Suppressor macrophage treated with lipopolysaccharide for 1 hour (primary cell): Measurements from ENCODE around the gene RSF1.
A peak's percentile ranks its signal among the peaks of the same experiment; 100 is the strongest.
"Not testable (repeated sequence)": the region's sequence is repeated elsewhere in the genome, so short reads cannot be mapped to it uniquely, and the experiment has no call there.

Experiments
- DNase-seq, 3 donors: peaks; one replicate each; pipeline ENCODE4 v3.0.0-alpha.2; 2020 to 2022

The RSF1 gene

DNA sequence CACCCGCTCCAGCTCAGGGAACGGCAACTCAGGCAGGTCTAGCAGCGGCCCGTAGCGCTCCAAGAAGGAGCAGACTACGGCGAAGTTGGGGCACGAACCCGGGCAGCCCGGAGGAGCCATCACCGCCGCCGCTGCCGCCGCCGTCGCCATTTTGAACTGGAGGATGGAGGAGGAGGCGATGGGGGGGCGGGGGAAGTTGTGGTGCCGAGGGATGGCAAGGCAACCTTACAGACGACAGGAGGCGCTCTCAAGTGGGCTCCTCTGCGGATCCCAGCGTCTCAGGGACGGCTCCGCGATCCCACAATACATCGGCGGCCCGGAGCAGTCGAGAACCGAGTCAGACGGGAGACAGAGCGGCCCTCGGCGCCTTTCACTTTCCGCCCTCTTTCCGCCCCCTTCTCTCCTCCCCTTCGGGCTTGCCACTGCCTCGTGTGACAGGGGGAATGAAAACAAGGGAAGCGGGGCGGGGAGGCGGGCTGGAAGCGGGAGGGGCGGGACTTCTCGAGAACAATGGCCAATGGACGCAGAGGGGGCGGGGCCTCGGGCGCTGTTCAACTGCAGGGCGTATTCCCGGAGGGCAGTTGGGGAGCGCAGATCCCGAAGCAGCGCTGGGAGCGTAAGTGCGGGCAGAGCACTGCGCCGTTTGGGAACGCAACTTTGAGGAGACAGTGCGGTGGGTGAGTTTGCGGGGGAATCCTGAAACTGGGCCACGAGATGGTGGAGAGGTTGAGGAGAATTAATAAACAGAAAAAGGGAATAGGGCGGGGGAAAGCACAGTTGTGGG lies at the start of gene RSF1, which contains the start of gene AAMDC:
Gene RSF1 (minus strand): TSS at position 158 of the 784 bp plus-strand sequence. CDS start 8 bp downstream, at position 150.
Gene AAMDC (plus strand): TSS at position 580 of the 784 bp plus-strand sequence. CDS start 21,353 bp downstream, outside the sequence.
- DNase-seq = peak; percentile 98 to 99 (median 99)

DNA sequence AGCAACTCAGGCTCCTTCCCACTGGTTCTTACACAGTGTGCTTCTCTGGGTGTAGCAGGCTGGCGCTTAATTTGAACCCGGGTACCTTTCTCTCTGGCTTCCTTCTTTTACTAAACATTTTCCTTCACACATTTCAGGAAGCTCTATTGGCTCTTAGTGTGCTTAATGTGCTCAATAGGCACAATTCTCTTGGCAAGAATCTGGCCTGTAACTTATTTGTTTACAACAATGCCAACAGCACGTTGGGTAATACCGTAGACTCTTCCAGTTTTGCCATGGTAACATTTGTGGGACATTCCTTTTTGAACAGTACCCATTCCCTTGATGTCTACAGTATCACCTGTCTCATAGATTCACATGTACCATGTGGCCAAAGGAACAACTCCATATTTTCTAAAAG lies 48.2 kb upstream of the RSF1 start:
- no peak for DNase-seq

GRCh38 chr11:77866336-77866735 lies 45.8 kb upstream of the RSF1 start:
- no peak for DNase-seq

DNA sequence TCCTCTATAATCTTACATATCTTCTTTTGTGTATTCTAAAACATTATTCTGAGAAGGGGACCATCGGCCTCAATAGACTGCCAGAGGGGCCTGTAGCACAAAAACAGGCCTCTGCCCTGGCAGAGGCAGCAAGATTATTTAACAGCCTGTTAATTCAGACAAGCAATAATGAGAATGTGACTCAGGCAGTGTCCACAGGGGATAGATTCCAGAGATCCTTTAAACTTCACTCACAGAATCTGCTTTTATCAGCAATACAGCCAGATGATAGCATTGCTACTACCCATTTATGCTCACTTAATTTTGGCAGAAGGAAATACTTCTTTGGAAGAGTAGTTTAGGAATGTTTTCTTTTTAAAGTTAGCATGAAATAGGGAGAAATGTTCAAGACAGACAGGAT lies 45.3 kb upstream of the RSF1 start:
- no peak for DNase-seq

- DNase-seq = not testable (repeated sequence)
These were observed 40.9 kb upstream of the RSF1 start for GRCh38 chr11:77861444-77861843.

DNA sequence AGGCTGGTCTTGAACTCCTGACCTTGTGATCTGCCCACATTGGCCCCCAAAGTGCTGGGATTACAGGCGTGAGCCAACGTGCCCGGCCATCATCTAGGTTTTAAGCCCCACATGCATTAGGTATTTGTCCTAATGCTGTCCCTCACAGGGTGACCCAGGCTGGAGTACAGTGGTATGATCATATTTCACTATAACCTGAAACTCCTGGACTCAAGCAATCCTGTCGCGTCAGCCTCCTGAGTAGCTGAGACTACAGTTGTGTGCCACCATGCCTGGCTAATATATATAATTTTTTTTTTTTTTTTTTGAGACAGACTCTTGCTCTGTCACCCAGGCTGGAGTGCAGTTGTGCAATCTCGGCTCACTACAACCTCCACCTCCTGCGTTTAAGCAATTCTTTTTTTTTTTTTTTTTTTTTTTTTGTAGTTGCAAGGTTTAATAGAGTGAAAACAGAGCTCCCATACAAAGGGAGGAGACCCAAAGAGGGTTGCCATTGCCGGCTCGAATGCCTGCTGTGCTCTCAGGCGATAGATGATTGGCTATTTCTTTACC lies 37.5 kb upstream of the RSF1 start:
- DNase-seq = not testable (repeated sequence)

- DNase-seq = no peak
These were observed 34.3 kb upstream of the RSF1 start for GRCh38 chr11:77854838-77855237.

DNA sequence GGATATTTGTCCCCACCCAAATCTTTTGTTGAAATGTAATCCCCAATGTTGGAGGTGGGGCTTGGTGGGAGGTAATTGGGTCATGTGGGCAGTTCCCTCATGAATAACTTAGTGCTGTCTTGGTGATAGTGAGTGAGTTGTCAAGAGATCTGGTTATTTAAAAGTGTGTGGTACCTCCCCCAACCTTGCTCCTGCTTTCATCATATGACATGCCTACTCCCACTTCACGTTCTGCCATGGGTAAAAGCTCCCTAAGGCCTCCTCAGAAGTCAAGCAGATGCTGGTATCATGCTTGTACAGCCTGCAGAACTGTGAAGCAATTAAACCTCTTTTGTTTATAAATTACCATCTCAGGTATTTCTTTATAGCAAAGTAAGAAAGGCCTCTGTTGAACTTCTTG lies 31.0 kb upstream of the RSF1 start:
- no peak for DNase-seq

DNA sequence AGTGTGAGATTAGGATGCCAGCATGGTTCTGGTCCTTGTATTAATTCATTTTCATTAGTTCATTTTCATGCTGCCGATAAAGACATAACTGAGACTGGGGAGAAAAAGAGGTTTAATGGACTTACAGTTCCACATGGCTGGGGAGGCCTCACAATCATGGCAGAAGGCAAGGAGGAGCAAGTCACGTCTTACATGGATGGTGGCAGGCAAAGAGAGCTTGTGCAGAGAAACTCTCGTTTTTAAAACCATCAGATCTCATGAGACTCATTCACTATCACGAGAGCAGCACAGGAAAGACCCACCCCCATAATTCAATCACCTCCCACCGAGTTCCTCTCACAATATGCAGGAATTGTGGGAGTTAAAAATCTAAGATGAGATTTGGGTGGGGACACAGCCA lies 23.2 kb upstream of the RSF1 start:
- not testable (repeated sequence) for DNase-seq

DNA sequence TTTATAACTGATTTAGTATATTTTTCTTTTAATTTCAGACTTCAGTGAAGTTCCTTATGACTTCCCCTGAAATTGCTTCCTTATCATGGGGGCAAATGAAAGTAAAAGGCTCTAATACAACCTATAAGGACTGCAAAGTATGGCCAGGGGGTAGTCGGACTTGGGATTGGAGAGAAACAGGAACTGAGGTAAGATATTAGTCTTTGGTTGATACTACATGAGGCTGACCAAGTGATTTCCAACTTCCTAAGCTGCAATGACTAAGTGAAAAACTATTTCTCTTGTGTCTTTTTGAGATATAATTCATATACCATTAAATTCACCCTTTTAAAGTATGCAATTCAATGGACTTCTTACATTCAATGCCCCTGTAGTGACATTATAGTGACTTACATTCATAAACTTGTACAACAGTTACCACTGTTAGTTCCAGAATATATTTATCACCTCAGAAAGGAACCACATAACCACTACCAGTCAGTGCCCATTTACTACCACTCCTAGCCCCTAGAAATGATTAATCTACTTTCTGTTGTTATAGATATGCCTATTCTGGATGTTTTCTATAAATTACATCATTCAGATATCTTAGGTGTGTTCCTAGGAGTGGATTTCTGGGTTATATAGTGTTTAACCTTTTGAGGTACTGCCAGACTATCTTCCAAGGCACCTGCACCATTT lies 22.1 kb upstream of the RSF1 start:
- DNase-seq = peak; percentile 22 to 41 (median 34)

DNA sequence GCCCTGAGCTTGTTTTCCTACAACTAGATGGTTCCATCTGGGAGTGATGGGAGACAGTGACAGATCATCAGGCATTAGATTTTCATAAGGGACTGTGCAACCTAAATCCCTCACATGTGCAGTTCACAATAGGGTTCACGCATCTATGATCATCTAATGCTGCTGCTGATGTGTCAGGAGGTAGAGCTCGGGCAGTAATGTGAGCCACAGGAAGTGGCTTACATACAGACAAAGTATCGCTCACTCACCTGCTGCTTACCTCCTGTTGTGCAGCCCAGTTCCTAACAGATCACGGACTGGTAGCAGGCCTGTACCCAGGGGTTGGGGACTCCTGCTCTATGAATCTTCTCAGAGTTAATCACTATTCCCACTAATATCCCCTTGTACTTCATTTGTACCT lies 12.8 kb upstream of the RSF1 start:
- no peak for DNase-seq

- no peak for DNase-seq
These were observed 8.4 kb upstream of the RSF1 start for GRCh38 chr11:77828926-77829325.

GRCh38 chr11:77823775-77824174 lies 3.3 kb upstream of the RSF1 start:
- DNase-seq = peak; percentile 18 to 47 (median 45)

- not testable (repeated sequence) for DNase-seq
These were observed 1.6 kb upstream of the RSF1 start for GRCh38 chr11:77822126-77822525.

GRCh38 chr11:77821349-77821851 lies 878 bp upstream of the RSF1 start:
- DNase-seq = peak in 2 of 3 donors; percentile 24 to 33

DNA sequence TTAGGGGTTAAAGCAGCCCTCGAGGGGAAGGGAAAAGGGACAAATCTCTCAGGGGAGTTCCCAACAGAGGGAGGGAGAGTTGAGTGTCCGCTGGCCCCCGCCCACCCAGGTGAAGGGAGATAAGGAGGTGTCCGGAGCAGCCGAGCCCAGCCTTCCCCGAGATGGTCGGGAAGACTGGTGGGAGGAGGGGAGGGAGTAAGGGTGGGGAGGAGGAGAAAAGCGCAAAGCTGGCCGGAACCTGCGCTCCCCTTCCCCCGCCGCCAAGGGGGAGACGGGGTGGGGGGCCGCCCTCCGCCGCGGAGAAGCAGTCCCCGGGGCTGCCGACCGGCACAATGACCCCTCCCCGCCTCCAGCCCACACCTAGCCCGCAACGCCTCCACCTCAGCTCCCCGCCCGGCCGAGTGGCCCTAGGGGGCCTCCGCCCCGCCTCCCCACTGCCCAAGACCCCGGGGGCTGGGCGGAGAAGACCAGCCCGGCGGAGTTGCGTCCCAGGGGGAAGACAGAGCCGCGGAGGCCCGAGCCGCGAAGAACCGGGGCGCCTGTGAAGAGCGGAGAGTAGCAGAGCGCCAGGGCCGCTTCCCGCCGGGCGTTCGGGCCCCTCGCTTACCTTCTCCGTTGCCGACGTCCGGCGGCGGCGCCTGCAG lies 479 bp downstream of the RSF1 start:
- DNase-seq = peak; percentile 29 to 63 (median 38)

DNA sequence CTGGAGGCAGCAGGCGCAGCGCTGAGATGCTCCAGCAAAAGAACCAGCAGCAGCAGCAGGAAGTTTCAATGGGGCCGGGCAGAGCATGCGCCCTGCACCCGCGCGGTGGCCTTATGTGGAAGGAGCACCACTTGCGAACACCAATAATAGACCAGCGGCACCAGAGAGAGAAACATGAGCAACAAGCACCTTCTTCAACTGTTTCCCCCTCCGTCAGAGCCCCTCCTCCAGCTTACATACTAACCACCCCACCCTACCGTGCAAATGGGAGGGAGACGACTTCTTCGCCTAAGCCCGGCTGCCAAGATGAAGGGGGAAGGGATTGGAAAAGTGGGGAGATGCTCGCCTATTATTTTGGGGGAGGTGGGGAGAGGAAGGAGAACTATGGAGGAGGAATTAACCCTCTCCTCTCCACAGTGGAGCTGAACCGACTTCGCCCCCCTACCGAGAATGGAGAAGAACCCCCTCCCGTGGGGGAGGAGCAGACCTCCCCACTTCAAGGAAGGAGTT lies 1.1 kb downstream of the RSF1 start:
- DNase-seq = peak; percentile 82 to 87 (median 86)

- no peak for DNase-seq
These were observed 5.1 kb downstream of the RSF1 start for GRCh38 chr11:77815459-77815858.

DNA sequence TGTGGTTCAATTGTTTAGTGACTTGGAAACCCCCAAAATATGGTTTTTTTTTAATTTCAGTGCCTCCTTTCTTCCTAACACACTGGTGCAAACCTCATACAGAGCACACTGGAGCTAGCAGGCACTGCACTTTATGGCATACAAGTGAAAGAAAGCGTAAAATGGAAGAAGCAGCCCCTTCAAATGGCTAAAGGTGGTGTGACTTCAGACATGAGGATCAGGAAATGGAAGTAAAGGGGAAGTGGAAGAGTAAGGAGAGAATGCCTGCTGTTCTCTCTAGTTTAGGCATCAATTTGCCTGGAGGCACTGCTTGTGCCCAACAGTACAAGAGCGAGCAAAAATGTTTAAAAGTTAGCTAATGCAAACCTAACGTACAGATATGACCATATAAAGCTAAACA lies 5.7 kb downstream of the RSF1 start:
- DNase-seq = no peak

GRCh38 chr11:77813256-77813655 lies 7.3 kb downstream of the RSF1 start:
- DNase-seq = no peak

GRCh38 chr11:77806993-77807392 lies 13.5 kb downstream of the RSF1 start:
- DNase-seq = no peak

DNA sequence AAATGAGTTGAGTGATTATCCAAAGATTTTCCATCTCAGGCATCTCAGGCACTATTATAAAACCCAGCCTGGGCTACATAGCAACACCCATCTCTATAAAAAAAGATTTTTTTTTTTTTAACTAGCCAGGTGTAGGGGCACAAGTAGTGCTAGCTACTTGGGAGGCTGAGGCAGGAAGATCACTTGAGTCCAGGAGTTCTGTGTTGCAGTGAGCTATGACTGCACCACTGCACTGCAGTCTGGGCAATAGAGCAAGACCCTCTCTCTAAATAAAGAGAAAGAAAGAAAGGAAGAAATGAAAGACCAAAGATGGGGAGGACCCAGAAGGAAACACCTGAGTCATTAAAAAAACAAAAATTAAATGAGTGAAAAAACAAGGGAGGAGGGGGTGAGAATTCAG lies 14.1 kb downstream of the RSF1 start:
- DNase-seq = no peak

GRCh38 chr11:77801477-77801876 lies 19.0 kb downstream of the RSF1 start:
- DNase-seq = no peak
